HCT116 (cell line): ENCODE measurements around the gene ST6GALNAC2.

Experiments used
- CEBPB ChIP-seq: IDR thresholded peaks from 2 replicates; pipeline ENCODE4 v1.6.1; 2012; ENCODE audit warnings: low read depth
- CTCF ChIP-seq, 3 experiments: fragments of 200-600 bp in 1 of 3; sonication (generic) in 1 of 3; IDR thresholded peaks in 2 of 3; conservative IDR thresholded peaks in 1 of 3; 2 replicates each; pipeline ENCODE4 v1.5.1; 2012 to 2017; ENCODE audit warnings: low read depth in 2 of 3, low read length in 2 of 3, antibody characterized with exemption in 1 of 3, borderline replicate concordance in 1 of 3, control low read depth in 1 of 3, mild to moderate bottlenecking in 1 of 3, mixed read lengths in 1 of 3, mixed run types in 1 of 3, moderate library complexity in 1 of 3; ENCODE audit not compliant: insufficient read depth in 1 of 3
- ELF1 ChIP-seq: IDR thresholded peaks from 2 replicates; pipeline ENCODE4 v1.6.1; 2012; ENCODE audit warnings: low read depth, borderline replicate concordance
- EZH2 ChIP-seq: fragments of 200-600 bp; sonication (generic); IDR thresholded peaks from 2 replicates; pipeline ENCODE4 v1.6.1; 2017; ENCODE audit warnings: antibody characterized with exemption, mixed run types
- POLR2A ChIP-seq: IDR thresholded peaks from 2 replicates; pipeline ENCODE4 v1.7.0; 2011; ENCODE audit warnings: borderline replicate concordance; ENCODE audit not compliant: insufficient read depth, insufficient read length; ENCODE audit errors: extremely low read depth
- POLR2AphosphoS5 ChIP-seq: IDR thresholded peaks from 2 replicates; pipeline ENCODE4 v1.6.1; 2011; ENCODE audit warnings: mild to moderate bottlenecking, low read depth, low read length, moderate library complexity

GRCh38 chr17:76570457-76570856 lies 15.2 kb downstream of the ST6GALNAC2 start:
- TF ChIP-seq CTCF (IDR thresholded peaks at IDR 0.05 in 2 of 3, conservative IDR thresholded peaks at IDR 0.05 in 1 of 3; ENCODE audit: borderline replicate concordance in 1 of 3, insufficient read depth in 1 of 3, low read depth in 2 of 3, low read length in 2 of 3) (no peak), ELF1 (no peak), POLR2AphosphoS5 (no peak), EZH2 (no peak), POLR2A (no peak), CEBPB (no peak)
